ENCODE measurements around the gene MYEF2. TPM values are rescaled to one million over a fixed set of nuclear protein-coding genes. Genes with fewer than 3 reads are reported as not detected.

MYEF2 gene
- total and polyA plus RNA-seq, 4 donors: 0.07 to 1.2 (median 0.33) TPM

DNA sequence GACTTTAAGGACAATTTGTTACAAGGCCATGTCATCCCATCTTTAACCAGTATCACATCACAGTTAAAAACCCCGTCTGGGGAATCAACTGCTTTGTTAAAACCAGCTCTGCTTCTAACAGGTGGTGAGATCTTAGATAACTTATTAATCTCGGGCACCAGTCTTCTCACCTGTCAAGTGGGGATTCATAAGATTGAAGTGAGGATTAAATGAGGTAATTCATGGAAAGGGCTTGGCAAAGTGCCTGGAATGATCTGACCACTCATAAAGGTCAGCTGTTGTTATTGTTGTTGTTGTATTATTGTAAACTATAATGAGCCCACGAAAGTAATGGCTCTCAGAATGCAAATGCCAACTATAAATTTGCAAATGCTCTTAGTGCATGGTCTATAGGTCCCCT lies 87.4 kb downstream of the MYEF2 start (continued):
- no peak for TF ChIP-seq FOXA2 (IDR thresholded peaks at IDR 0.05)
- TF ChIP-seq EGR1 (IDR thresholded peaks at IDR 0.05; ENCODE audit: low read depth in 2 of 2): no peak
- TF ChIP-seq JUND (IDR thresholded peaks at IDR 0.05): no peak
- no peak for TF ChIP-seq FOXA1 (IDR thresholded peaks at IDR 0.05)
- TF ChIP-seq, protein P1, sequence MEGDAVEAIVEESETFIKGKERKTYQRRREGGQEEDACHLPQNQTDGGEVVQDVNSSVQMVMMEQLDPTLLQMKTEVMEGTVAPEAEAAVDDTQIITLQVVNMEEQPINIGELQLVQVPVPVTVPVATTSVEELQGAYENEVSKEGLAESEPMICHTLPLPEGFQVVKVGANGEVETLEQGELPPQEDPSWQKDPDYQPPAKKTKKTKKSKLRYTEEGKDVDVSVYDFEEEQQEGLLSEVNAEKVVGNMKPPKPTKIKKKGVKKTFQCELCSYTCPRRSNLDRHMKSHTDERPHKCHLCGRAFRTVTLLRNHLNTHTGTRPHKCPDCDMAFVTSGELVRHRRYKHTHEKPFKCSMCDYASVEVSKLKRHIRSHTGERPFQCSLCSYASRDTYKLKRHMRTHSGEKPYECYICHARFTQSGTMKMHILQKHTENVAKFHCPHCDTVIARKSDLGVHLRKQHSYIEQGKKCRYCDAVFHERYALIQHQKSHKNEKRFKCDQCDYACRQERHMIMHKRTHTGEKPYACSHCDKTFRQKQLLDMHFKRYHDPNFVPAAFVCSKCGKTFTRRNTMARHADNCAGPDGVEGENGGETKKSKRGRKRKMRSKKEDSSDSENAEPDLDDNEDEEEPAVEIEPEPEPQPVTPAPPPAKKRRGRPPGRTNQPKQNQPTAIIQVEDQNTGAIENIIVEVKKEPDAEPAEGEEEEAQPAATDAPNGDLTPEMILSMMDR (IDR thresholded peaks at IDR 0.05; ENCODE audit: low read depth, low read length, missing input control): no peak

DNA sequence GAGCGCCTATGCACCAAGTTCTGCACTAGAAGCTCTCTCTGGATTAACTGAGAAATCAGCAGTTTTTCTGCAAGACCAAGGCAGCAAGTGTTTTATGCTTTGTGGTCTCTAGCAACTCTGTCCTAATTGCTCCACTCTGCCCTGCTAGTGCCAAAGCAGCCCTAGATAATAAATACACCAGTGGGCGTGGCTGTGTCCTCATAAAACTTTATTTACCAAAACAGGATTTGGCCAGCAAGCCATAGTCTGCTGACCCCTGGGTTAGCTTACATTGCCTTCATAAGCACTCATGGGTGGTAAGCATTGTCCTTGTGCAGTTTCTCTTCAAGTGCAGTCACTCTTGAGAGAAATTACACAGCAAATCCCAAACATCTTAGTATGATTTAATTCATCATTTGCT lies 88.0 kb downstream of the MYEF2 start:
- Histone ChIP-seq H3K4me3 (ENCODE audit: low read depth in 1 of 3, low read length in 3 of 3) (no peak overlapping the region), H3K27me3 (ENCODE audit: control insufficient read depth in 4 of 4, insufficient read depth in 4 of 4, low read length in 3 of 4) (peaks cover 0 to 5% (median 2%) of the 10 kb centered on the region in 4 donors), H3K9ac (ENCODE audit: low read depth in 1 of 2, low read length in 2 of 2) (no peak overlapping the region), H3K36me3 (ENCODE audit: control insufficient read depth in 4 of 4, insufficient read depth in 3 of 4, low read depth in 1 of 4, low read length in 3 of 4) (no peaks in the 10 kb centered on the region), H3K9me3 (ENCODE audit: control insufficient read depth in 4 of 4, low read length in 3 of 4) (no peaks in the 10 kb centered on the region), H3K4me1 (ENCODE audit: control insufficient read depth in 4 of 4, insufficient read depth in 4 of 4, low read length in 3 of 4) (no peaks in the 10 kb centered on the region), H3K27ac (ENCODE audit: low read depth in 1 of 2, low read length in 2 of 2) (no peak overlapping the region)
- 64% methylated on average over 2 of the region's 2 CpGs for WGBS
- TF ChIP-seq HNF4A (conservative IDR thresholded peaks at IDR 0.05) (no peak), JUND (IDR thresholded peaks at IDR 0.05) (no peak), HNF4G (IDR thresholded peaks at IDR 0.05) (no peak), NR2F2 (IDR thresholded peaks at IDR 0.05) (no peak), YY1 (IDR thresholded peaks at IDR 0.05) (no peak), FOXA1 (IDR thresholded peaks at IDR 0.05) (no peak), GABPA (IDR thresholded peaks at IDR 0.05 in 1 of 2, conservative IDR thresholded peaks at IDR 0.05 in 1 of 2) (no peak), TAF1 (conservative IDR thresholded peaks at IDR 0.05) (no peak), EGR1 (IDR thresholded peaks at IDR 0.05; ENCODE audit: low read depth in 2 of 2) (no peak), FOXA2 (IDR thresholded peaks at IDR 0.05) (no peak), RAD21 (IDR thresholded peaks at IDR 0.05) (no peak), RXRA (IDR thresholded peaks at IDR 0.05) (no peak)
- TF ChIP-seq, protein P2, sequence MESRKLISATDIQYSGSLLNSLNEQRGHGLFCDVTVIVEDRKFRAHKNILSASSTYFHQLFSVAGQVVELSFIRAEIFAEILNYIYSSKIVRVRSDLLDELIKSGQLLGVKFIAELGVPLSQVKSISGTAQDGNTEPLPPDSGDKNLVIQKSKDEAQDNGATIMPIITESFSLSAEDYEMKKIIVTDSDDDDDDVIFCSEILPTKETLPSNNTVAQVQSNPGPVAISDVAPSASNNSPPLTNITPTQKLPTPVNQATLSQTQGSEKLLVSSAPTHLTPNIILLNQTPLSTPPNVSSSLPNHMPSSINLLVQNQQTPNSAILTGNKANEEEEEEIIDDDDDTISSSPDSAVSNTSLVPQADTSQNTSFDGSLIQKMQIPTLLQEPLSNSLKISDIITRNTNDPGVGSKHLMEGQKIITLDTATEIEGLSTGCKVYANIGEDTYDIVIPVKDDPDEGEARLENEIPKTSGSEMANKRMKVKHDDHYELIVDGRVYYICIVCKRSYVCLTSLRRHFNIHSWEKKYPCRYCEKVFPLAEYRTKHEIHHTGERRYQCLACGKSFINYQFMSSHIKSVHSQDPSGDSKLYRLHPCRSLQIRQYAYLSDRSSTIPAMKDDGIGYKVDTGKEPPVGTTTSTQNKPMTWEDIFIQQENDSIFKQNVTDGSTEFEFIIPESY (IDR thresholded peaks at IDR 0.05): no peak
- TF ChIP-seq, protein P1 (IDR thresholded peaks at IDR 0.05; ENCODE audit: low read depth, low read length, missing input control): no peak
- TF ChIP-seq, protein P3, sequence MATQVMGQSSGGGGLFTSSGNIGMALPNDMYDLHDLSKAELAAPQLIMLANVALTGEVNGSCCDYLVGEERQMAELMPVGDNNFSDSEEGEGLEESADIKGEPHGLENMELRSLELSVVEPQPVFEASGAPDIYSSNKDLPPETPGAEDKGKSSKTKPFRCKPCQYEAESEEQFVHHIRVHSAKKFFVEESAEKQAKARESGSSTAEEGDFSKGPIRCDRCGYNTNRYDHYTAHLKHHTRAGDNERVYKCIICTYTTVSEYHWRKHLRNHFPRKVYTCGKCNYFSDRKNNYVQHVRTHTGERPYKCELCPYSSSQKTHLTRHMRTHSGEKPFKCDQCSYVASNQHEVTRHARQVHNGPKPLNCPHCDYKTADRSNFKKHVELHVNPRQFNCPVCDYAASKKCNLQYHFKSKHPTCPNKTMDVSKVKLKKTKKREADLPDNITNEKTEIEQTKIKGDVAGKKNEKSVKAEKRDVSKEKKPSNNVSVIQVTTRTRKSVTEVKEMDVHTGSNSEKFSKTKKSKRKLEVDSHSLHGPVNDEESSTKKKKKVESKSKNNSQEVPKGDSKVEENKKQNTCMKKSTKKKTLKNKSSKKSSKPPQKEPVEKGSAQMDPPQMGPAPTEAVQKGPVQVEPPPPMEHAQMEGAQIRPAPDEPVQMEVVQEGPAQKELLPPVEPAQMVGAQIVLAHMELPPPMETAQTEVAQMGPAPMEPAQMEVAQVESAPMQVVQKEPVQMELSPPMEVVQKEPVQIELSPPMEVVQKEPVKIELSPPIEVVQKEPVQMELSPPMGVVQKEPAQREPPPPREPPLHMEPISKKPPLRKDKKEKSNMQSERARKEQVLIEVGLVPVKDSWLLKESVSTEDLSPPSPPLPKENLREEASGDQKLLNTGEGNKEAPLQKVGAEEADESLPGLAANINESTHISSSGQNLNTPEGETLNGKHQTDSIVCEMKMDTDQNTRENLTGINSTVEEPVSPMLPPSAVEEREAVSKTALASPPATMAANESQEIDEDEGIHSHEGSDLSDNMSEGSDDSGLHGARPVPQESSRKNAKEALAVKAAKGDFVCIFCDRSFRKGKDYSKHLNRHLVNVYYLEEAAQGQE (IDR thresholded peaks at IDR 0.05): no peak
- TF ChIP-seq, protein P4, sequence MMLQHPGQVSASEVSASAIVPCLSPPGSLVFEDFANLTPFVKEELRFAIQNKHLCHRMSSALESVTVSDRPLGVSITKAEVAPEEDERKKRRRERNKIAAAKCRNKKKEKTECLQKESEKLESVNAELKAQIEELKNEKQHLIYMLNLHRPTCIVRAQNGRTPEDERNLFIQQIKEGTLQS (IDR thresholded peaks at IDR 0.05): no peak
- TF ChIP-seq, protein P5, sequence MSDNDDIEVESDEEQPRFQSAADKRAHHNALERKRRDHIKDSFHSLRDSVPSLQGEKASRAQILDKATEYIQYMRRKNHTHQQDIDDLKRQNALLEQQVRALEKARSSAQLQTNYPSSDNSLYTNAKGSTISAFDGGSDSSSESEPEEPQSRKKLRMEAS (IDR thresholded peaks at IDR 0.05): no peak
- no peak for DNase-seq (ENCODE audit: low spot score)

Measured in liver (tissue), 9 donors.